Bladder microvascular endothelial cell (primary cell): ENCODE results near the gene TEX30. TPM values are rescaled to one million over a fixed set of nuclear protein-coding genes. Genes with fewer than 3 reads are reported as not detected.

Experiments
- total RNA-seq: library from RNA; depleted of rRNA; stranded (reverse); fragments of >200 nt; gene quantifications from 2 replicates; pipeline ENCODE4 v1.2.3, GENCODE V29; 2014

The TEX30 gene
- 16.0 and 25.8 TPM in 2 replicates for total RNA-seq

GRCh38 chr13:102773441-102774213, at the start of gene TEX30:
TEX30 (minus strand) TSS chr13:102773786; CDS start chr13:102770026, 3,760 bp downstream.

GRCh38 chr13:102798581-102799425, 25.2 kb upstream of the TEX30 start, which contains the start of the genes BIVM and POGLUT2:
BIVM (plus strand) TSS chr13:102799119; CDS start chr13:102807268, 8,149 bp downstream.
POGLUT2 (minus strand) TSS chr13:102798976; CDS start chr13:102798670, 306 bp downstream.

Other genes with a start within 250 kb of the TEX30 start
- 32.2 and 58.3 TPM in 2 replicates for gene TPP2, start 176.8 kb downstream of the TEX30 start, total RNA-seq
- not detected in 2 replicates for gene METTL21C, start 78.7 kb downstream of the TEX30 start, total RNA-seq
- gene POGLUT2, start 25.2 kb upstream of the TEX30 start, total RNA-seq = 9.7 and 23.3 TPM in 2 replicates
- gene BIVM, start 25.3 kb upstream of the TEX30 start, total RNA-seq = 8.9 and 18.0 TPM in 2 replicates
- gene ERCC5, start 72.2 kb upstream of the TEX30 start, total RNA-seq = 27.8 and 40.3 TPM in 2 replicates